Upper lobe of right lung (tissue), 1 donor: ENCODE data around the gene SF3B2. TPM values are rescaled to one million over a fixed set of nuclear protein-coding genes. Genes with fewer than 3 reads are reported as not detected.

Experiments
- ATAC-seq: fragments of 200-7000 bp; cut with Tn5 transposase; one replicate; pipeline ENCODE4 v1.9.1; 2020; ENCODE audit warnings: mild to moderate bottlenecking, moderate library complexity
- DNase-seq: peaks from one replicate; pipeline ENCODE4 v3.0.0-alpha.2; 2020
- H3K27ac ChIP-seq: fragments of 200-600 bp; one replicate; pipeline ENCODE4 v1.8.0; 2022
- H3K27me3 ChIP-seq: fragments of 200-600 bp; one replicate; pipeline ENCODE4 v1.8.0; 2022; ENCODE audit warnings: mild to moderate bottlenecking
- H3K36me3 ChIP-seq: fragments of 200-600 bp; one replicate; pipeline ENCODE4 v1.8.0; 2022
- H3K4me1 ChIP-seq: fragments of 200-600 bp; one replicate; pipeline ENCODE4 v1.8.0; 2022
- H3K4me3 ChIP-seq: fragments of 200-600 bp; one replicate; pipeline ENCODE4 v1.8.0; 2022; ENCODE audit warnings: mild to moderate bottlenecking
- H3K9me3 ChIP-seq: fragments of 200-600 bp; one replicate; pipeline ENCODE4 v1.8.0; 2022
- CTCF ChIP-seq: fragments of 200-600 bp; IDR thresholded peaks from one replicate; pipeline ENCODE4 v1.8.0; 2022; ENCODE audit warnings: antibody characterized with exemption
- intact Hi-C: fragments of 100-400 bp; cut with DNase I; formaldehyde crosslinking; loops from one replicate; pipeline ENCODE4 v1.11.0; 2022
- total RNA-seq: library from RNA; stranded (reverse); fragmentation: NEBNext Ultra II Directional; extraction: Animal tissue kit (Norgen Biotek cat#: 25700); gene quantifications from one replicate; pipeline ENCODE4 v1.2.1, GENCODE V29; 2021
- donor health status: DM: no; HTN: yes; CAD: no; lungs with severe emphysema.

Gene SF3B2
- total RNA-seq, 1 donor from 2014 or later: 149 TPM

GRCh38 chr11:66042996-66043906 lies 8.9 kb upstream of the SF3B2 start:
- intact Hi-C loops: no loop called here
- DNase-seq: no peak

GRCh38 chr11:66044757-66045156 lies 7.4 kb upstream of the SF3B2 start:
- H3K4me1 ChIP-seq: no peaks in the 10 kb centered on the region
- no peak overlapping the region for H3K27ac ChIP-seq
- H3K9me3 ChIP-seq: no peaks in the 10 kb centered on the region
- H3K36me3 ChIP-seq: no peaks in the 10 kb centered on the region
- ATAC-seq: no peak
- peaks cover 9% of the 10 kb centered on the region for H3K27me3 ChIP-seq
- no peak for DNase-seq
- no peak overlapping the region for H3K4me3 ChIP-seq
- TF ChIP-seq CTCF: no peak
- intact Hi-C loops: no loop called here

More at GRCh38 chr11:66042996-66043906, 8.9 kb upstream of the SF3B2 start:
- H3K27me3 ChIP-seq: no peaks in the 10 kb centered on the region
- no peaks in the 10 kb centered on the region for H3K9me3 ChIP-seq
- no peak overlapping the region for H3K27ac ChIP-seq
- no peak overlapping the region for H3K4me3 ChIP-seq
- no peak for ATAC-seq
- no peak for TF ChIP-seq CTCF
- no peaks in the 10 kb centered on the region for H3K4me1 ChIP-seq
- no peaks in the 10 kb centered on the region for H3K36me3 ChIP-seq

DNA sequence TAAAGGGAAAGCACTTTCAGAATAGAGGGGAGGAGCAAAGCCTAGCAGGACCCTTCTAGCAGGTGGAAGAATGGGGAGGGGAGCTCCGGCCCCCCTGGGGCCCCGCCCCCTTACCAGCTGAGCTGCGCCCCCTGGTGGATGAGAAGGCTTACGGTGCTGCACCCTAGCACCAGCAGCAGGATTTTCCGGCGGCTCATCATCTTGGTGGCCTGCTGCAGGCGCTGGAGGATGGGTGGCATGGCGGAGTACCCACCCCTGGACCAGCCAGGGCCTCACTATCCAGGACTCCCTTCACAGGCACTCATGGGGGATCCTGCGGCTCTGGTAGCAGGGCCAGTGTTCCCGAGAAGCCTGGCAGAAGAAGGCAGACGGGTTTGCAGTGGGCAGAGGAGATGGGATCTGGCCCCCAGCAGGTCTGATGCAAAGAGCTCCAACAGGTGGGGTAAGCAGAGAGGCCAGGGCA lies 7.0 kb upstream of the SF3B2 start:
- no peaks in the 10 kb centered on the region for H3K4me1 ChIP-seq

DNA sequence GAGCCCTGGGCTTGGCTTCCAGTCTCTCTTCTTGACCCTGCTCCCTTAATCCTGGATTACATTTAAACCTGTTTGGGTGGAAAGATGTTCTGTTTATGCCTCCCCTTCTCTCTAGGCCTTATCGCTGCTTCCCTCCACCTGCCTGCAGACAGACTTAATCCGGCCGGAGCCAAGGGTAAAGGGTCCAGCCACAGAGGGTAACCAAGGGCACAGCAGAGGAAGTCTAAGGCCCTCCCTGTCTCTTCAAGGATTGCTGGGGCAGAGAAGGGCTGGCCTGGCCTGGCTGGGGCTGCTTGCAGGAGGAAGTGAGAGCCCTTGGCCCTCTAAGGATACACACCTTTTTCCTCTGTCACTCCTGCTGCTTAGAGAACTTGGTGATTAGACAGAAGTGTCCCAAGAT lies 5.3 kb upstream of the SF3B2 start:
- intact Hi-C loops: no loop called here
- no peaks in the 10 kb centered on the region for H3K9me3 ChIP-seq
- H3K36me3 ChIP-seq: no peaks in the 10 kb centered on the region
- peaks cover 8% of the 10 kb centered on the region for H3K4me1 ChIP-seq
- H3K4me3 ChIP-seq: no peak overlapping the region
- DNase-seq: no peak
- H3K27ac ChIP-seq: no peak overlapping the region
- peaks cover 9% of the 10 kb centered on the region for H3K27me3 ChIP-seq
- no peak for ATAC-seq
- TF ChIP-seq CTCF: no peak

More for the DNA sequence above, 7.0 kb upstream of the SF3B2 start:
- ATAC-seq (peak; percentile 87), DNase-seq (peak; percentile 86)
- intact Hi-C loops: no loop called here
- Histone ChIP-seq H3K27ac (no peak overlapping the region), H3K27me3 (peaks cover 9% of the 10 kb centered on the region), H3K36me3 (no peaks in the 10 kb centered on the region), H3K9me3 (no peaks in the 10 kb centered on the region), H3K4me3 (no peak overlapping the region)
- peak; percentile 92 for TF ChIP-seq CTCF

GRCh38 chr11:66047541-66048365 lies 4.4 kb upstream of the SF3B2 start:
- intact Hi-C loops: no loop called here
- no peaks in the 10 kb centered on the region for H3K36me3 ChIP-seq
- ATAC-seq (no peak), DNase-seq (no peak)
- H3K27ac ChIP-seq: no peak overlapping the region
- TF ChIP-seq CTCF: no peak
- H3K4me3 ChIP-seq: no peak overlapping the region
- no peaks in the 10 kb centered on the region for H3K9me3 ChIP-seq
- H3K27me3 ChIP-seq: peaks cover 9% of the 10 kb centered on the region
- peaks cover 8% of the 10 kb centered on the region for H3K4me1 ChIP-seq
